ENCODE results near the gene LILRB4.

- peak; percentile 86 to 98 for TF ChIP-seq REST (IDR thresholded peaks at IDR 0.05; ENCODE audit: insufficient read depth in 1 of 2, low read depth in 2 of 2, low read length in 2 of 2)
- TF ChIP-seq TAF1 (IDR thresholded peaks at IDR 0.05; ENCODE audit: borderline replicate concordance, insufficient read depth, low read length) = no peak
- TF ChIP-seq POLR2AphosphoS5 (IDR thresholded peaks at IDR 0.05; ENCODE audit: low read depth, low read length) = no peak
- TF ChIP-seq SIN3A (IDR thresholded peaks at IDR 0.05; ENCODE audit: borderline replicate concordance, insufficient read depth, low read length) = no peak
Measured at GRCh38 chr19:54684527-54684926, 21.7 kb downstream of the LILRB4 start.

All from PFSK-1 (cell line).